CD4-positive, alpha-beta T cell treated with Interleukin-6 at 100 ng/mL for 8 hours (primary cell): ENCODE measurements around the gene BDP1.
"Not testable (repeated sequence)": the region's sequence is repeated elsewhere in the genome, so short reads cannot be mapped to it uniquely, and the experiment has no call there.

ENCODE experiments used
- DNase-seq: peaks from one replicate; pipeline ENCODE4 v3.0.0-alpha.2; 2020; ENCODE audit warnings: mixed read lengths, low spot score

BDP1 gene

DNA sequence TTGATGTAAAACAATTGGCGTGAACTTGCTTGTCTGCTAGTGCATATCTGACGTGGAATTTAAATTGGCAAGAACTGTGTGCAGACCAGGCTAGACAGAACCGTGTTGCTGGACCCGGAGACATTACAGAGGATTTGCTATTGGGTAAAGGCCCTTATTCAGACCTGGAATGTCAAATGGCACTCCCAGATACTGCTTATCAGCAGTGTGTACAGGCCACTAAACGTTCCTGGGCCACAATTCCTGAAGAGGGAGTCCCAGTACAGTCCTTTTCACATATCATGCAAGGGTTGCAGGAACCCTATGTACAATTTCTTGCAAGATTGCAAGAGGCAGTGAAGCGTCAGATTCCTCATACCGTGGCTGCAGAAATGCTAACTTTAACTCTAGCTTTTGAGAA is 118.1 kb downstream of the BDP1 start:
- DNase-seq = no peak

DNA sequence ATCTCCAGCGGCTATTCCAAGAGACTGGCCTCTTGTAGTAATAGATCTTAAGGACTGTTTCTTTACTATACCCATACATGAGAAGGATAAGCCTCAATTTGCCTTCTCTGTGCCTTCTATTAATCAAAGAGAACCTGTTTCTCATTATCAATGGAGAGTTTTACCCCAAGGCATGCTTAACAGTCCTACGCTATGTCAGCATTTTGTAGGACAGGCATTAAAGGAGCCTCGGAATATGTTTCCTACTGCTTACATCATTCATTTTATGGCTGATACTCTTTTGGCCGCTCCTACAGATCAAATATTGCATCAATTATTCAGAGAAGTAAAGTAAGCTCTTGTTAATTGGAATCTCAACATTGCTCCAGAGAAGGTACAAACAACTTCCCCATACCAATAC is 120.1 kb downstream of the BDP1 start:
- DNase-seq = not testable (repeated sequence)

DNA sequence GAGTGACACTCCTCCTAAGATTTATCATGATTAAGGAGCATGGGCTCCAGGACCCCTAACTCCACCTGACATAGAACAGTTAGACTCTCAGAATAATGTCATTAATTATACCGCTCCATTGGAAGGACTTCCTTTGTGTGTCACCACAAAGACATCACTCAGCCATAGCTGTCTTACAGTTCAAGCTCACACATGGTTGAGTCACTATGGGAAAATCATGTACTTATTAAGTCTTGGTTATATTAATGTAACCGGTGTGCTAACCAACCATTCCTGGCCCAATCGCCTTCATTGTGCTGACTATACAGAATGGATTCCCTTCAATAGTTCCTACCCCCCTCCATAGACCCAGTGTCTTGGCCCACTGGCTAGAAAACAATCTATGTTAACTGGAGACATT is 120.8 kb downstream of the BDP1 start:
- DNase-seq = no peak

DNA sequence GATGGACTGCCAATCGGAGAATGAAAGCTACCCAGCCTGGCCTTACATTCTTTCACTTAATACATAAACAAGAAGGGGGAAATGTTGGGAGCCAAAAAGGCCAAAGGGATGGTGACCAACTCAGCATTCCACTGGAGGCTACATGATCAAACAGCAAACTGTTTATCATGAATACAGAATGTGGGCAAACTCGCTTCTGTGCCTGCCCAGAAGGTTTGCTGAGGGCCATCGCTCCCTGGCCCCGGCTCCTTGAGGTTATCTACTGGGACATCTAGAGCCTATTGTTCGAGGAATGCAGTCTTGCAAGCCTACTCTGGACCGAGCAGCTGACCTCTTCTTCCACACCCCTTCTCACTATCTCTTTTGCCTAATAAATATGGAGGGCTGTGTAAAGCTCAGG is 122.4 kb downstream of the BDP1 start:
- not testable (repeated sequence) for DNase-seq

DNA sequence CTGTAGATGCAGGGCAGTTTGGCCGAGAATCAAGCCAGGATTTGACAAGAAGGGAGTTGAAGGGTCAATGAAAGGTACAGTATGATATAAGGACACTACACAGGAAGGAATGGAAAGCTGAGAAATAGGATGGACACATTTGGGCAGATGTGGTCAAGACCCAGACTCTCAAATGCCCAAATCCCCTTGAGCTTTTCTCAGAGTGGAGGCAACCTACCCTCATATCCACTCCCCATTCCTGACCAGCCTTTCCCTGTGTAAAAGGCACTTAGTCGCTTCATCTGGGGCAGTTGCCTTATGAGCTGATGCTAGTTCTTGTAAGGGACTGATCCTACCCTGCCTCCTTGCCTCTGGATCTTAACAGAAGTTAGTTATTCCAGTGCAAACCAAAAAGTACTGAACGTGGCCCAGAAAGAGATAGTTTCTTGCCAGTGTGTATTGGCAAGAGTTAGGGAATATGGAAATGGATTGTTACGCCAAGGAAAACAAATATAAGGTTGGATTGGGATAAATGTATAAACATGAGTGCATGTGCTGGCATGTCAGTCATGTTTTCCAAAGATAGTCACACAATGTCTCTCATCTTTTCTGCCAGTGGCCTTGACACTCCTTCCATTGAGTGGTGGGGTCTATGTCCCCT is 127.6 kb downstream of the BDP1 start:
- DNase-seq = no peak

DNA sequence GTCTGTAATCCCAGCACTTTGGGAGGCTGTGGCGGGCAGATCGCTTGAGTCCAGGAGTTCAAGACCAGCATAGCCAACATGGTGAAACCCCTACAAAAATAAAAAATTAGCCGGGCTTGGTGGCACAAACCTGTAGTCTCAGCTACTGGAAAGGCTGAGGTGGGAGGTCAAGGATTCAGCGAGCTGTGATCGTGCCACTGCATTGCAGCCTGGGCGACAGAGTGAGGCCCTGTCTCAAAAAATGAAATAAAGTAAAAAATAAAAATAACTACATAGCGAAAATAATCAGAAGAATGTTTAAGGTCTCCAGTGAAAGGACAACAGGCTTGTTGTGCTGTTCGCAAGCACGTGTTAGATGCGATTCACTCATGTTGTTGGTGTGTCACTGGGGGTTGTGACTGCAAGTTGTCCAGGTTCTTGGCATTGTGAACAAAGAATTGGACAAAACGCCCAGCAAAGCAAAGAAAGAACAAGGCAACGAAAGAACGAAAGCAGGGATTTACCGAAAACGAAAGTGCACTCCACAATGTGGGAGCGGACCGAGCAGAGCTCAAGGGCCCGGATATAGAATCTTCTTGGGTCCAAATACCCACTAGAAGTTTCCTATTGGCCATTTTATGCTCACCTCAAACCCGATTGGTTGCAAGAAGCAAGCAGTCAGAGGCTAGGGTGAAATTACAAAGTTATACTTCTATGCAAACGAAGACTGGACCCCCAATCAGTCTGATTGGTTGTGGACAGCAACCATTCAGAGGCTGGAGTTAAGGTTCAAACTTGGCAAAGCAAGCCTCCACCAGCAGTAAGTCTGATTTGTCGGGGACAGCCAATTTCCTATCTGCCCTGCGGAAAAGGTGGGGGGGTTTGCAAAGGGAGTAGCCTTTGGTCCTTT is 130.8 kb downstream of the BDP1 start:
- DNase-seq = no peak

DNA sequence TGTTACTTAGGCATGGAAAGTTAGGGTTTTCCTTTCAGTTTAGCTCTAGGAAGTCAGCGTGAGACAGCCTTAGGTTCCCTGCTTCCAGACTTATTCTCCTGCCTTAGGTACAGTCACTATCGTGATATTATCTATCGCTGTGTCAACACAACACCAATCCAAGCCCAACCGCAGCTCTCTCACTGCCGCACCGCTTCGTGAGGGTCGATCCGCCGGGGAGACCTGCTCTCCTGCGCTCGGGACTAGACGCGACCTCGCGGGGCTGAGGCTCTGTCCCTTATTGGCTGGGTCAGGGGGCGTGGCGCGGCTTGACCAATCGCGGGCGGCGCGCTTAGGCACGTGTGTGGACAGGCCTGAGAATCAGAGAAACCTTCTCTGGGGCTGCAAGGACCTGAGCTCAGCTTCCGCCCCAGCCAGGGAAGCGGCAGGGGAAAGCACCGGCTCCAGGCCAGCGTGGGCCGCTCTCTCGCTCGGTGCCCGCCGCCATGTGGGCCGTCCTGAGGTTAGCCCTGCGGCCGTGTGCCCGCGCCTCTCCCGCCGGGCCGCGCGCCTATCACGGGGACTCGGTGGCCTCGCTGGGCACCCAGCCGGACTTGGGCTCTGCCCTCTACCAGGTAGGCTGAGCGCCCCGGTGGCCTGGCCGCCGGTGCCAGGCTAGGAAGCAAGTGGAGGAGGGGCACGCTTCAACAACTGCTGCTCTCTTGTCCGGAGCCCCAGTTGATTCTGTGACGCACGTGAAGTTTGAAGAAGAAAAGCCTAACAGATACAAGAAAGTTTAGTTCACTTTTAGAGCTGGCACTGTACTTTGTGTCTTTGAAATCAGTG is 131.7 kb downstream of the BDP1 start, which contains the start of gene MCCC2:
TSS of gene MCCC2 (plus strand) at position 400 of the 825 bp plus-strand sequence. CDS start at position 486, 86 bp downstream.
- peak; percentile 96 for DNase-seq

DNA sequence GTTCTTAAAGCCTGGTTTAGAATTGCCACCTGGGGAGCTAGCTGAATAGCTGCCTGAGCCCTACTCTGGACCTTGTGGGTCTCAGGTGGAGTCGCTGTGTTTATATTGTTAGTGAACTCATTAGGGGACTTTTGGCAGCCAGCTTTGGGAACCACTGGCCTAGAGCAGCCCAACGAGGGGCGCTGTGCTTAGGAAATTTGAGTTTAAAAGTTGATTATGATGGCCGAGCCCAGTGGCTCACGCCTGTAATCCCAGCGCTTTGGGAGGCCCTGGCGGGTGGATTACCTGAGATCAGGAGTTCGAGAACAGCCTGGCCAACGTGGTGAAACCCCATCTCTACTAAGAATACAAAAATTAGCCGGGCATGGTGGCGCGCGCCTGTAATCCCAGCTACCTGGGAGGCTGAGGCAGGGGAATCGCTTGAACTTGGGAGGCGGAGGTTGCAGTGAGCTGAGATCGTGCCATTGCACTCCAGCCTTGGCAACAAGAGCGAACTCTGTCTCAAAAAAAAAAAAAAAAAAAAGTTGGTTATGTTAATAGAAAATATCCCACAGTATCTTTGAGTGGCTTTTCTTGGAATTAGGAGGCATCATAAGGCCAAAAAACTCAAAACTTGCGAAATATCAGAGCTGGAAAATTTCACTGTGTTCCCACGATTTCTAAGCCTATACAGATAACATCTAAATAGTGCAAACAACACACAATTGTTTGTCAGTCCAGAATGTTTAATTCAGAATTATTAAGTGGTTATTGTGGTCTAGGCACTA is 132.5 kb downstream of the BDP1 start:
- no peak for DNase-seq

DNA sequence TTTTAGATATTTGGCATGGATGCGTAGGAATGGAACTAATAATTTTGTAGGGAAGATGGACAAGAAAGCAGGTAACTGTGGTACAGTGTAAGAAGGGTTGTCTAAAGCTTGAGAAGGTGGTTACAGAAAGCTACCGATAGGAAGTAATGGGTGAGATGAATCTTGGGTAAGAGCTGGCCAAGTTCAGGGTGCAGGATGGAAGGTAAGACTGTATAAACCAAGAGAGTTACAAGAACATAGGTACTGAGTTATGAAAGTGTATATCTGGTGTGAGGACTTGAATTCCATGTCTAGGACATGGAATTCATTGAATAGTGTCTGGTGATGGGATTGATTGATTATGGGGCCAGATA is 133.1 kb downstream of the BDP1 start:
- no peak for DNase-seq

DNA sequence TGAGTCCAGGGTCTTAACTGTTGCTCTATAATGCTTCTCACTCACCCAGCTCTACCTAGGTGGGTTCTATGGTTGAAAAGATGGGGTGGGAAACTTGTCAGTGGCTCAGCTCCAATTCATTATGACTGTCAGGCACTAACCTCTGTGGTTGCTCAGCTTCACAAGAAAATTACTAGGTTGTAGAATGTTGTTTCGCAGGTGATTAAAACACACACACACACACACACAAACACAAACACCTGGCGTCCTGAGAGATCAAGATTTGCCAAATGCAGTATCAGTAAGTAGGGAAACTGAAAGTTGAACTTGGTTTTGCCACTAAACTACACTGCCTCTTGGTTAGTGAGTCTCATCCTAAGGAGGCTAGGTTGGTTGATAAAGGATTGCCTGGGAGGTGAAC is 134.5 kb downstream of the BDP1 start:
- no peak for DNase-seq

DNA sequence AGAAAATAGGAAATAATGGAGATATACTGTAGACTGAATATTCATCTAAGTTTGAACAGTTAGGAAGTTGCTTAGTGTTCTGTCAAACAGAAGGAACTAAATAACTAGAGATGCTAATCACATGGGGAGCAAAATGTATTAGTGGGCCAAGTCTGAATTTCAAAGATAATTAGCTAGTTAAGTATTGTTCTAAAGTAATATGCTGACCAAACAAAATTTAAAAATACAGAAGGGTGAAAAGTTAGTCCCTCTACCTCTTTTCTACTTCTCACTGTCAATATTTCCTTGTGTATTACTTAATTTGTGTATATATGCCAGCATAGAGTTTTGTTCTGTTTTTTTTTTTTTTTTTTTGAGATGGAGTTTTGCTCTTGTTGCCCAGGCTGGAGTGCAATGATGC is 135.6 kb downstream of the BDP1 start:
- DNase-seq = no peak

DNA sequence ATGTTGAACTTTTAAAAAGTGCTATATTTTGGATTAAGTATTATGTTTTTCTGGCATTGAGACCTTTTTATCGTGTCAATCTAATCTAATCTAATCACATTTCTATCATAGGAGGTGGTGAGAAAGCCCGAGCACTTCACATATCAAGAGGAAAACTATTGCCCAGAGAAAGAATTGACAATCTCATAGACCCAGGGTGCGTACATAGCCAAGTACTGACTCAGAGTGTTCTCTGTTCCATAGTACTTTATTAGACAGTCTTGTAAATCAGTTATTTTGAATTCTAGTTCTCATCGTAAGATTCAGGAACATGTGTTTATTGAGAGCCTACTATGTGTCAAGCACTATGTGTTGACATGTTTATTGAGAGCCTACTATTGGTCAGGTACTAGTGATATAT is 140.7 kb downstream of the BDP1 start:
- no peak for DNase-seq

DNA sequence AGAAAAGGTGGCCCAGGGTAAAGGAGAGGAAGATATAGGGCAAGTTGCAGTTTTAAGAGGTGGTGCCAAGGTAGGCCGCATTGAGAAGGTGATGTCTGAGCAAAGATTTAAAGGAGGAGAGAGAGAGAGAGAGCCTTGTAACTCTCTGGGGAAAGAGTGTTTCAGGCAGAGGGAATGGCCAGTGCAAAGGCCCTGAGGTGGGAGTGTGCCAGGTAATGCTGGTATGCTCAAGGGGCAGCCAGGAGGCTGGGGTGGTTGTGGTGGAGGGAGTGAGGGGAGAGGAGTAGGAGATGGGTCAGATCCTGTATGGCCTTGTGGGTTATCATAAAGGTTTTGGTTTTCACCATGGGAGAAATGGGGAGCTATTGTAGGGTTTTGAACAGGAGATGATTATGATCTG is 141.6 kb downstream of the BDP1 start:
- DNase-seq = no peak

DNA sequence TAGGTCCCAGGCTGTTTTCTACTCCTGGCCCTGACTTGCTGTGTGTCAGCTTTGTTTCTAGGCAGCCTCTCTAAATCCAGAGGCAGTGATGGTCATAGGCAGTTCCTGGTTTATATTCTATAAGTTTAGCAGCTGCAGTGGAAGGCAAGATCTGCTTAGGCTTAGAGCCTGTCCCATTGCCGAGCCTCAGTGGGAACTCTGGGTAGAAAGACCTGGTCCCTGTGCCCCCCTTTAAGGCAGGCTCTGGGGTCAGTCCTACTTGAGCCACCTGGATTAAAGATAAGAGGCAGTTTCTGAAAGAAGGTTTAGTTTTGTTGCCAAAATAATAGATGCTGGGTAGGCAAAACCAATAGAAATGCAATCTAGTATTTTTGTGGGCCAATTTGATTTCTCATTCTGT is 145.3 kb downstream of the BDP1 start:
- no peak for DNase-seq

DNA sequence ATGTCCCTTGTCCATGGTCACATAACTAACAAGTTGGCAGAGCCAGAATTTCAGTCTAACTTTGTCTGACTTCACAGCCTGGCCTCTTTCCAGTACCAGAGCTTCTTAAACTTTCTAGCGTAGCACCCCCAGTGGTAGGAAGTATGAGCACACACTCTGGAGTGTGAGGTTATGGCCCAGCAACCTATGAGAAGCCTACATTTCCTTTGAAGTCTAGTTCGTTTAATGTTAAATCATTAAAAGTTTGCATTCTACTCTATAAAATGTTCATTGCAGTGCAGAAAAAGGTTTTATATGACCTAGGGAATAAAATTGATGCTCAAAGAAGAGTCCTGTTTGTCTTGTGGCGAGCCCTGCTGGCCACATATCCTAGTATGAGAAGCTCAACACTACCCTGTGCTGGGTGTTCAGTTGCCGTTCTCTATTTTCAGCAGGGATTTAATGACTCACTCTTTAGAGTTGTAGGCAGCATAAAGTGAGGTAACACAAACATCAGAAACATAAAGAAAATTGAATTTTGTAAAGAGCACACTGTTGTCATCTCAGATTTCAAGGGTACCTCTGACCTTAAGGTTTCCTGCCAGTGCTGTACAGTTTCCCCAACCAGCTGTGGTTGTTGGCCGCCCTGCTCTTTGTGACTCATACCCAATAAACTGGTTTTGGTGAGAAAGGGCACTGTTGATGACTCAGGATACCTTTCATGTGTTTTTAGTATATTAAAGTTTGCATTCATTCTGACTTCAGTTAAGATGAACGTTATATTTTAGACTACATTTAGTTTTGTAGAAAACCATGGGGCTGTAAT is 146.0 kb downstream of the BDP1 start:
- peak; percentile 81 for DNase-seq

DNA sequence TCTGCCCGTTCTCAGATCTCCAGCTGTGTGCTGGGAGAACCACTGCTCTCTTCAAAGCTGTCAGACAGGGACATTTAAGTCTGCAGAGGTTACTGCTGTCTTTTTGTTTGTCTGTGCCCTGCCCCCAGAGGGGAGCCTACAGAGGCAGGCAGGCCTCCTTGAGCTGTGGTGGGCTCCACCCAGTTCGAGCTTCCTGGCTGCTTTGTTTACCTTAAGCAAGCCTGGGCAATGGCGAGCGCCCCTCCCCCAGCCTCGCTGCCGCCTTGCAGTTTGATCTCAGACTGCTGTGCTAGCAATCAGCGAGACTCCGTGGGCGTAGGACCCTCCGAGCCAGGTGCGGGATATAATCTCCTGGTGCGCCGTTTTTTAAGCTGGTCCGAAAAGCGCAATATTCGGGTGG is 154.5 kb downstream of the BDP1 start:
- DNase-seq = not testable (repeated sequence)

DNA sequence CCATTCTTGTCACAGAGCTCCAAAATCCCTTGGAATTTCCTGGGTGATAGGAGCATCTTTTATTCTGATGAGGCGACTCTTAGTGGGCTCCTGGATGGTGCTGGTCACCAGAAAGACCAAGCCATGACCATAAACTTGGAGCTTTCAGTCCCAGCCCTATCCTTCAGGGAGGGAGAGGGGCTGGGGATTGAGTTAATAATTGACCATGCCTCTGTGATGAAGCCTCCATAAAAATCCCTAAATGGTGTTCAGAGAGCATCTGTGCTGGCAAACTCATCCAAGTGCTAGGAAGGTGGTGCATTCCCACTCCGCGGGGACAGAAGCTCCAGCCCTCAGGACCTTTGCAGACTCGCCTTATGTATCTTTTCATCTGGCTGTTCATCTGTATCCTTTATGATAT is 160.4 kb downstream of the BDP1 start:
- DNase-seq = no peak
